Spleen (tissue), 7 donors: ENCODE measurements around the gene MBD5.

Experiments used
- POLR2A ChIP-seq, 3 donors: fragments of 450-650 bp; IDR thresholded peaks; one replicate each; pipeline ENCODE4 v1.5.1; 2017; ENCODE audit warnings: antibody characterized with exemption in 3 of 3, mild to moderate bottlenecking in 1 of 3
- TF ChIP-seq, protein P1 (sequence below), 11 experiments: fragments of 200-600 bp in 7 of 11; fragments of 450-650 bp in 4 of 11; sonication (generic) in 4 of 11; IDR thresholded peaks in 8 of 11; conservative IDR thresholded peaks in 3 of 11; 1 replicate in 7 of 11; 2 replicates in 4 of 11; pipeline versions ENCODE4 v1.4.0 to v1.8.0; 2016 to 2021; ENCODE audit warnings: antibody characterized with exemption in 11 of 11, inconsistent platforms in 4 of 11, mild to moderate bottlenecking in 1 of 11
- donor health status: DM: no; HTN: no; CAD: no; lungs with moderate emphysema.
- donor health status: DM: no; HTN: no; CAD: no.
- donor health status: DM: no; HTN: no; CAD: no.

GRCh38 chr2:148039783-148040182 is 18.9 kb downstream of the MBD5 start:
- no peak for TF ChIP-seq POLR2A (IDR thresholded peaks at IDR 0.05)
- TF ChIP-seq, protein P1, sequence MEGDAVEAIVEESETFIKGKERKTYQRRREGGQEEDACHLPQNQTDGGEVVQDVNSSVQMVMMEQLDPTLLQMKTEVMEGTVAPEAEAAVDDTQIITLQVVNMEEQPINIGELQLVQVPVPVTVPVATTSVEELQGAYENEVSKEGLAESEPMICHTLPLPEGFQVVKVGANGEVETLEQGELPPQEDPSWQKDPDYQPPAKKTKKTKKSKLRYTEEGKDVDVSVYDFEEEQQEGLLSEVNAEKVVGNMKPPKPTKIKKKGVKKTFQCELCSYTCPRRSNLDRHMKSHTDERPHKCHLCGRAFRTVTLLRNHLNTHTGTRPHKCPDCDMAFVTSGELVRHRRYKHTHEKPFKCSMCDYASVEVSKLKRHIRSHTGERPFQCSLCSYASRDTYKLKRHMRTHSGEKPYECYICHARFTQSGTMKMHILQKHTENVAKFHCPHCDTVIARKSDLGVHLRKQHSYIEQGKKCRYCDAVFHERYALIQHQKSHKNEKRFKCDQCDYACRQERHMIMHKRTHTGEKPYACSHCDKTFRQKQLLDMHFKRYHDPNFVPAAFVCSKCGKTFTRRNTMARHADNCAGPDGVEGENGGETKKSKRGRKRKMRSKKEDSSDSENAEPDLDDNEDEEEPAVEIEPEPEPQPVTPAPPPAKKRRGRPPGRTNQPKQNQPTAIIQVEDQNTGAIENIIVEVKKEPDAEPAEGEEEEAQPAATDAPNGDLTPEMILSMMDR (IDR thresholded peaks at IDR 0.05 in 8 of 11, conservative IDR thresholded peaks at IDR 0.05 in 3 of 11), result no peak
